MCF 10A (cell line): ENCODE data around the gene PARM1. TPM values are rescaled to one million over a fixed set of nuclear protein-coding genes. Genes with fewer than 3 reads are reported as not detected.

Source experiments
- BruUV-seq: library from RNA; stranded (reverse); fragments of 400-500 nt; replicated peaks from 2 replicates; lab custom pipeline; 2021; lab: Mats Ljungman, UMichigan
- CTCF ChIA-PET: fragments of 300-600 bp; sonication (Branson Sonifier 250); formaldehyde crosslinking; extraction: SDS; loops from one replicate; lab custom pipeline; 2021; ENCODE audit warnings: antibody characterized with exemption, inconsistent platforms; lab: Yijun Ruan, JAX
- POLR2A ChIA-PET: fragments of 300-600, 350-650 bp; sonication (Branson Sonifier 250); formaldehyde crosslinking; extraction: SDS; loops from one replicate; lab custom pipeline; 2020; ENCODE audit warnings: antibody characterized with exemption, inconsistent platforms; lab: Yijun Ruan, JAX
- DNase-seq: peaks from one replicate; pipeline ENCODE4 v3.0.0-alpha.2; 2018; ENCODE audit not compliant: unreplicated experiment
- H3K27ac Mint-ChIP-seq: one replicate; pipeline ENCODE4 v1.8.0; 2022; ENCODE audit warnings: mild to moderate bottlenecking, low read depth, mixed read lengths; ENCODE audit not compliant: unreplicated experiment
- H3K27me3 Mint-ChIP-seq: one replicate; pipeline ENCODE4 v1.8.0; 2022; ENCODE audit warnings: mixed read lengths; ENCODE audit not compliant: insufficient read depth, unreplicated experiment
- H3K36me3 Mint-ChIP-seq: one replicate; pipeline ENCODE4 v1.8.0; 2022; ENCODE audit warnings: mild to moderate bottlenecking, moderate library complexity, mixed read lengths; ENCODE audit not compliant: insufficient read depth, unreplicated experiment
- H3K4me1 Mint-ChIP-seq: one replicate; pipeline ENCODE4 v1.8.0; 2022; ENCODE audit warnings: mixed read lengths; ENCODE audit not compliant: insufficient read depth, unreplicated experiment
- H3K4me3 Mint-ChIP-seq: one replicate; pipeline ENCODE4 v1.8.0; 2022; ENCODE audit warnings: mild to moderate bottlenecking, moderate library complexity, mixed read lengths; ENCODE audit not compliant: unreplicated experiment
- H3K9me3 Mint-ChIP-seq: one replicate; pipeline ENCODE4 v1.8.0; 2022; ENCODE audit warnings: mixed read lengths; ENCODE audit not compliant: unreplicated experiment
- intact Hi-C: fragments of 100-400 bp; cut with micrococcal nuclease; formaldehyde crosslinking; loops from 2 replicates; pipeline ENCODE4 v1.14.1; 2022
- total RNA-seq: library from RNA; stranded (reverse); gene quantifications from 2 replicates; pipeline ENCODE4 v1.2.3, GENCODE V29; 2022
- TF ChIP-seq, protein P1 (sequence below): fragments of 200-600 bp; IDR thresholded peaks from one replicate; pipeline ENCODE4 v1.8.0; 2022; ENCODE audit warnings: antibody characterized with exemption, mild to moderate bottlenecking; ENCODE audit not compliant: unreplicated experiment

PARM1 gene
- total RNA-seq, 1 experiment from 2014 or later = 0.58 TPM

DNA sequence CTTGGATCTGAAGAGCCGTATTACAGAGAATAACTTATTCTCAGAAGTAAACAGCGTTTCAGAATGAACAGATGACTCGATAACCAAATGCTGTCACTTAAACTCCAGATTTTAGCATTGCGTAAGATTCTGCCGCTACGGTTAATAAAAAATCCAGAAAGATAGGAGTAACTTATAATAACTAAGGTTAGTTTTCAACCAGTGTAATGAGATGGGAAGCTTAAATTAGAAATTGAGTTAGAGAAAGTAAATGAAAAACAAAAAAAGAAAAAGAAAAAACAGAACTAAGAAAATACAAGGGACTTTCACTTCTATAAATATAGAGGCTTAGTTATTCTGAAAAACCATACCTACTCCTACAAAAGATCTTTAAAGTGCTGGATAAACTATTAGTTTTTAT is 13.1 kb upstream of the PARM1 start:
- Mint-ChIP-seq H3K27ac (no peak overlapping the region), H3K36me3 (no peaks in the 10 kb centered on the region), H3K4me1 (no peaks in the 10 kb centered on the region), H3K27me3 (no peaks in the 10 kb centered on the region), H3K4me3 (no peak overlapping the region), H3K9me3 (no peaks in the 10 kb centered on the region)
- ChIA-PET CTCF (interaction anchor here (0.8 to 2.3 kb wide), 3 partner anchors 13 to 366 kb away, joined by 3 to 9 read pairs (median 7); partner anchors contain the start of gene PARM1), POLR2A (interaction anchor here (0.7 to 1.1 kb wide), 2 partner anchors 14 to 119 kb away, joined by 3 read pairs; no protein-coding TSS in a partner anchor)
- TF ChIP-seq, protein P1, sequence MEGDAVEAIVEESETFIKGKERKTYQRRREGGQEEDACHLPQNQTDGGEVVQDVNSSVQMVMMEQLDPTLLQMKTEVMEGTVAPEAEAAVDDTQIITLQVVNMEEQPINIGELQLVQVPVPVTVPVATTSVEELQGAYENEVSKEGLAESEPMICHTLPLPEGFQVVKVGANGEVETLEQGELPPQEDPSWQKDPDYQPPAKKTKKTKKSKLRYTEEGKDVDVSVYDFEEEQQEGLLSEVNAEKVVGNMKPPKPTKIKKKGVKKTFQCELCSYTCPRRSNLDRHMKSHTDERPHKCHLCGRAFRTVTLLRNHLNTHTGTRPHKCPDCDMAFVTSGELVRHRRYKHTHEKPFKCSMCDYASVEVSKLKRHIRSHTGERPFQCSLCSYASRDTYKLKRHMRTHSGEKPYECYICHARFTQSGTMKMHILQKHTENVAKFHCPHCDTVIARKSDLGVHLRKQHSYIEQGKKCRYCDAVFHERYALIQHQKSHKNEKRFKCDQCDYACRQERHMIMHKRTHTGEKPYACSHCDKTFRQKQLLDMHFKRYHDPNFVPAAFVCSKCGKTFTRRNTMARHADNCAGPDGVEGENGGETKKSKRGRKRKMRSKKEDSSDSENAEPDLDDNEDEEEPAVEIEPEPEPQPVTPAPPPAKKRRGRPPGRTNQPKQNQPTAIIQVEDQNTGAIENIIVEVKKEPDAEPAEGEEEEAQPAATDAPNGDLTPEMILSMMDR = no peak
- intact Hi-C loops = no loop called here
- no peak for DNase-seq
- no TSS peak for BruUV-seq

DNA sequence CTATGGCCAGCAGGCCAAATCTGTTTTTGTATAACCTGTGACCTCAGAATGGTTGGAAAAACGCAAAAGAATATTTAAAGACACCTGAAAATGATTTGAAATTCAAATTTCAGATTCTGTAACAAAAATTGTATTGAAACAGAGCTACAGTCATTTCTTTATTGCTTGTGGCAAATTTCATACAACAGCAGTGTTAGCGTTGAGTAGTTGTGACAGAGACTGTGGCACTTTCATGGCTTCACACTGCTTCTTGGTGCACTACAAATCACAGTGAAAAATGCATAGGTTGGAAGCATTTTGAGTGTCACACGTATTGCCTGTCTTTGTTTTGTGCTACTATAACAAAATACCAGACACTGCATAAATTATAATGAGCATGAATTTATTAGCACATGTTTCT is 12.2 kb upstream of the PARM1 start:
- no TSS peak for BruUV-seq
- Mint-ChIP-seq H3K9me3 (no peaks in the 10 kb centered on the region), H3K27ac (no peak overlapping the region), H3K36me3 (no peaks in the 10 kb centered on the region), H3K27me3 (no peaks in the 10 kb centered on the region), H3K4me1 (no peaks in the 10 kb centered on the region), H3K4me3 (no peak overlapping the region)
- TF ChIP-seq, protein P1 = no peak
- no peak for DNase-seq
- intact Hi-C loops = no loop called here
- CTCF ChIA-PET = interaction anchor here (2.3 kb wide), 1 partner anchor 12 kb away, joined by 9 read pairs; the partner anchor contains the start of gene PARM1
- POLR2A ChIA-PET = no interaction called here

DNA sequence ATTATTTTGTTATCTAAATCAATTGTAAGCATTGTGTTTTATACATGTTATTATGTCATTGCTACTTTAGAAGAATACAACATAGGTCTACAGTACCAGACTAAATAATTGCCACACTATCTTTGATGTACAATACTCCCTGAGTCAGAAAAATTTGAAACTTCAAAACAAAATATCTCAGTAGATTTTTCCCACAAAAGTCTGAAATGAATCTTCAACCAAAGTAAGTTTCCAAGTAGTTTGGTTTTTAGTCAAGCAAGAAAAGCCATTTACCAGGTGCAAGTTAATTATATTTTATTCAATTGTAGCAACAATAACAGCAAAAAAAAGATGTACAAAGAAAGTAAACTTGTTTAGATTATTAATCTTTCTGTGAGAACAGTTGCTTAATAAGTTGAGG is 11.4 kb upstream of the PARM1 start:
- H3K36me3 Mint-ChIP-seq = no peaks in the 10 kb centered on the region
- no peaks in the 10 kb centered on the region for H3K27me3 Mint-ChIP-seq
- BruUV-seq = no TSS peak
- ChIA-PET CTCF (no interaction called here), POLR2A (no interaction called here)
- DNase-seq = no peak
- intact Hi-C loops = no loop called here
- H3K4me1 Mint-ChIP-seq = no peaks in the 10 kb centered on the region
- no peak overlapping the region for H3K27ac Mint-ChIP-seq
- H3K9me3 Mint-ChIP-seq = no peaks in the 10 kb centered on the region
- TF ChIP-seq, protein P1 = no peak
- no peak overlapping the region for H3K4me3 Mint-ChIP-seq

DNA sequence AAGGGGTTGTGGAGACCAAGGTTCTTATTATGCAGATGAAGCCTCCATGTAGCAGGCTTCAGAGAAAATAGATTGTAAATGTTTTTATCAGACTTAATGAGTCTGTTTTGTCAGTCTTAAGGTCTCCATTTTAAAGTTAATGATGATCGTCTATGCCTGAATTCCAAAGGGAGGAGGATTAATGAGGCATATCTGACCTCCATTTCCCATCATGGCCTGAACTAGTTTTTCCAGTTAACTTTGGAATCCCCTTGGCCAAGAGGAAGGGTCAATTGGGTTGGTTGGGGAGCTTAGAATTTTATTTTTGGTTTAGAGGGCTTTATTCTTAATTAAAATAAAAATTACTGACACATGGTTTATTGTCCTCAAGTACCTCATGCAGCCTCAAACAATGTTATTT is 6.9 kb upstream of the PARM1 start:
- no peaks in the 10 kb centered on the region for H3K4me1 Mint-ChIP-seq
- ChIA-PET CTCF (interaction anchor here (0.5 kb wide), 1 partner anchor 747 kb away, joined by 3 read pairs; the partner anchor contains the start of gene G3BP2), POLR2A (no interaction called here)
- TF ChIP-seq, protein P1 = no peak
- DNase-seq = no peak
- no TSS peak for BruUV-seq
- no peak overlapping the region for H3K27ac Mint-ChIP-seq
- no peak overlapping the region for H3K4me3 Mint-ChIP-seq
- intact Hi-C loops = no loop called here
- no peaks in the 10 kb centered on the region for H3K36me3 Mint-ChIP-seq
- H3K27me3 Mint-ChIP-seq = no peaks in the 10 kb centered on the region
- no peaks in the 10 kb centered on the region for H3K9me3 Mint-ChIP-seq
